HEK293T (cell line): ENCODE results near the gene GNLY.

Experiments used
- BHLHE40 ChIP-seq: fragments of 450-650 bp; IDR thresholded peaks from 2 replicates; pipeline ENCODE4 v1.6.1; 2016; ENCODE audit warnings: mild to moderate bottlenecking, moderate library complexity, borderline replicate concordance
- FOXK2 ChIP-seq: fragments of 450-650 bp; IDR thresholded peaks from 2 replicates; pipeline ENCODE4 v1.6.1; 2016; ENCODE audit warnings: mild to moderate bottlenecking
- FOXM1 ChIP-seq: fragments of 450-650 bp; IDR thresholded peaks from 2 replicates; pipeline ENCODE4 v1.6.1; 2017; ENCODE audit warnings: mild to moderate bottlenecking, borderline replicate concordance
- HDGF ChIP-seq: fragments of 450-650 bp; IDR thresholded peaks from 2 replicates; pipeline ENCODE4 v1.6.1; 2017; ENCODE audit warnings: antibody characterized with exemption, borderline replicate concordance
- PKNOX1 ChIP-seq: fragments of 450-650 bp; IDR thresholded peaks from 2 replicates; pipeline ENCODE4 v1.6.1; 2016
- SP1 ChIP-seq: fragments of 450-650 bp; IDR thresholded peaks from 2 replicates; pipeline ENCODE4 v1.6.1; 2017
- SUZ12 ChIP-seq: fragments of 450-650 bp; IDR thresholded peaks from 2 replicates; pipeline ENCODE4 v1.6.1; 2016; ENCODE audit warnings: mild to moderate bottlenecking
- ZNF384 ChIP-seq: fragments of 450-650 bp; IDR thresholded peaks from 2 replicates; pipeline ENCODE4 v1.6.1; 2016

GRCh38 chr2:85702172-85702571 lies 8.0 kb downstream of the GNLY start:
- TF ChIP-seq ZNF384, result no peak
- no peak for TF ChIP-seq FOXK2
- TF ChIP-seq HDGF, result no peak
- no peak for TF ChIP-seq SP1
- TF ChIP-seq PKNOX1, result no peak
- TF ChIP-seq BHLHE40, result no peak
- no peak for TF ChIP-seq FOXM1
- TF ChIP-seq SUZ12, result no peak
